Right ventricle myocardium superior (tissue), 1 donor: ENCODE results near the gene EFNB3. TPM values are rescaled to one million over a fixed set of nuclear protein-coding genes. Genes with fewer than 3 reads are reported as not detected.

ENCODE experiments used
- ATAC-seq: fragments of 200-7000 bp; cut with Tn5 transposase; one replicate; pipeline ENCODE4 v1.9.1; 2020; ENCODE audit warnings: mild to moderate bottlenecking; ENCODE audit not compliant: poor library complexity
- DNase-seq: peaks from one replicate; pipeline ENCODE4 v3.0.0-alpha.2; 2020
- intact Hi-C: fragments of 100-400 bp; cut with DNase I; formaldehyde crosslinking; loops from one replicate; pipeline ENCODE4 v1.11.2; 2022
- total RNA-seq: library from RNA; stranded (reverse); fragmentation: NEBNext Ultra II Directional; extraction: Animal tissue kit (Norgen Biotek cat#: 25700); gene quantifications from one replicate; pipeline ENCODE4 v1.2.1, GENCODE V29; 2021
- donor health status: DM: no; HTN: yes; CAD: no; lungs with severe emphysema.

EFNB3 gene
- total RNA-seq, 1 donor from 2014 or later: 0.13 TPM

DNA sequence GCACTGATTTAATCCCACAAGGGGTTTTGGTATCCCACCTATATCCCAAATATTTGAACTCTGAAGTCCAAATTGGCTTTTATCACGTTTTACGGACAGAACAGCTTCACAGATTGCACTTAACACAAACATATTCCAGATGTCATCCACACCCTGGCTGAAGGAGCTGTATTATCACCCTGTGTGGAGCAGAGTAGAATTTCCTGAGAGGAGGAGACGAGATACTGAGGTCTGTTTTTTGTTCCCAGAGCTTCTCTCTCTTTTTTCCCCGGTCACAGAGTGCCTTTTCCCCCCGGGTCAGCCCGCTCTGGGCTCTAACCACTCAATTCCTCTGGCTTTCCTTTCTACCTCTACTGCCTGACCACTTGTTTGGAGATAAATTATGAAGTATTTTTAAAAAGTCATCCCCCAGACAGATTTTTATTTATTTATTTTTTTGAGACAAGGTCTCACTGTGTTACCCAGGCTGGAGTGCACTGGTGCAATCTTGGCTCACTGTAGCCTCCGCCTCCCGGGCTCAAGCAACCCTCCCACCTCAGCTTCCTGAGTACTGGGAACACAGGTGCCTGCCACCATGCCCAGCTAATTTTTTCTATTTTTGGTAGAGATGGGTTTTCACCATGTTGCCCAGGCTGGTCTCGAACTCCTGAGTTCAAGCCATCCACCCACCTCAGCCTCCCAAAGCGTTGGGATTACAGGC is 43.2 kb downstream of the EFNB3 start:
- intact Hi-C loops: loop anchor here (10.0 kb wide), 1 partner anchor 247 kb away; no protein-coding TSS in a partner anchor
- DNase-seq (no peak), ATAC-seq (peak; percentile 49)

DNA sequence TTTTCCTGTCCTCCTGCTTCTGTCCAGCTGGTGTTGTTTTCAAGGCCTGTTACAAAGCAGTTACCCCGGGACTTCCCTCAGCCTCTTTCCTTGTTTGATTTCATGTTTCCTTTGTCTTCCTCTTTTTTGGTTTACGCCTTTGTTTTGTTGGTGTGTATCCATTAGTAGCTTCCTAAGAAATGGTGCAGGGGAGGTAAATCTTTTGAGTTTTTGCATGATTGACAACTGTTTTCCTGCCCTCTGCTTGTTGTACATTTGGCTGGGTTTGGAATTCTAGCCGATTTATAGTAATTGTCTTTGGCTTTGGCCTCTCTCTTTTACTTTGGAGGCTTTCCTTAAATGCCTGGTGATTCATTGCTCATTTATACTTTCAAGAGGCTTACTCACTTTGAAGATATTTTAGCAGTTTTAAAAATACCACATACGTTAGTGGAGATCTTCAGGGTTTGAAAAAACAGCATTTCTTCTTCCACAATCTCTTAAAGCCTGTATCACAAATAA is 45.4 kb downstream of the EFNB3 start:
- intact Hi-C loops: no loop called here
- DNase-seq (no peak), ATAC-seq (no peak)

DNA sequence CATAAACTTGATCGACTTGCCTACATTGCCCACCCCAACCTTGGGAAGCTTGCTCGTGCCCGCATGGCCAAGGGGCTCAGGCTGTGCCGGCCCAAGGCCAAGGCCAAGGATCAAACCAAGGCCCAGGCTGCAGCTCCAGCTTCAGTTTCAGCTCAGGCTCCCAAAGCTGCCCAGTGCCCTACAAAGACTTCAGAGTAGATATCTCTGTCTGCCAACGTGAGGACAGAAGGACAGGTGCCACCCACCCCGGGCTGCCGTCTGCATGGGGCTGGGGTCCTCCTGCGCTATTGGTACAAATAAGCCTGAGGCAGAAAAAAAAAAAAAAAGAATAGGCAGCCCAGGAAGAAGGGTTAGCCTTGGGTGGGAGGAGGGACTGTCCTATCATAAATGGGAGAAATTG is 49.7 kb downstream of the EFNB3 start:
- ATAC-seq: no peak
- no peak for DNase-seq

DNA sequence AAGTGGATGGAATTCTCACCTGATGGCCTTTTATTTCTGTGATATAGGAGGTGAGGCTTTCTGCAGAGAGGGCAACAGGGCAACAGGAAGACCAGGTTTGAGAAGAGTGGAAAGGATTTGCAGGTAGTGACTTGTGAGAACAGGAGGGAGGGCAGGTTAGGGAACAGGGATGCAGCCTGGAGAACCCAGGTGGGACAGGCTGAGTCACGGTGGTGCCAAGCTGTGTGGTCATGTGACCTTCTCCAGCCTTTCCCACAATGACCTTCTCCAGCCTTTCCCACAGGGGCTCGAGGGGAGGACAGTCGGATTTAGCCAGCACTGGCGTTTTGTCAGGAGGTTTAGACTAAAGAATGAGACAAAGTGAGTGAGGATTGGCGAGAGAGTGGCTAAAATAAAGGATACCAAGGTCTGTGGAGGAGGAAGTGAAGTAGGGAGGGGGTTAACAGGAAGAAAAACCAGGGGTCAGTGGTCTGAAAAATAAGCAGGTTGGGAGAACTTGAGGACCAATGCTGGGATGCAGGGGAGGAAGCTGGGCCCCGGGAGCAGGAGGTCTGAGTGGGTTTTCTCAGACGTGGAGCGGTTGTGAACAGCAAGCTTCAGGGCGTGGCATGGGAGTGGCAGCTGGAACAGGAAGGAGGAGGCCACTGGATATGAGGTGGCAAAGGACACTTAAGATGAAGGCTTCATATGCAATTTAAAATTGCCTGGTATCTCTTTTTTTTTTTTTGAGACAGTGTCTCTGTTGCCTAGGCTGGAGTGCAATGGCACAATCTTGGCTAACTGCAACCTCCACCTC is 50.3 kb downstream of the EFNB3 start:
- intact Hi-C loops: no loop called here
- ATAC-seq (no peak), DNase-seq (no peak)

More for the DNA sequence above, 49.7 kb downstream of the EFNB3 start:
- intact Hi-C loops: no loop called here

DNA sequence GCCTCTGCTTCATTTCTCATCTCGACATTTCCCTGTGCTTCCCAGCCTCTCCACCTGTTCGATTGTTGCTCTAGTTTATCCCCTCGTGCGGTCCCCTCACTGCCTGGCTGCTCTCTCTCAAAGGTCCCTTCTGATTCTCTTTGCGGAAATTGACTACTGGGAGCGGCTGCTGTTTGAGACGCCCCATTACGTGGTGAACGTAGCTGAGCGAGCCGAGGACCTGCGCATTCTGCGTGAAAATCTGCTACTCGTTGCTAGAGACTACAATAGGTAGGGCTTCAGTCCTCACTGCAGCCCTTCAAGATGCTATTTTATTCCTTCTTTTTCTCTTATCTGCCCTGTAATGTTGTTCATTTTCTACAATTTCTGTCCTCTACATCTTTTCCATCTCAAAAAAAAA is 52.0 kb downstream of the EFNB3 start:
- no peak for ATAC-seq
- intact Hi-C loops: no loop called here
- DNase-seq: no peak

Other genes starting within 250 kb of the EFNB3 start
- 60.3 TPM for gene ZBTB4, start 225.6 kb upstream of the EFNB3 start, total RNA-seq
- gene SLC35G6, start 223.8 kb upstream of the EFNB3 start, total RNA-seq: not detected
- gene POLR2A, start 220.8 kb upstream of the EFNB3 start, total RNA-seq: 32.9 TPM
- 34.6 TPM for gene TNFSF12, start 156.1 kb upstream of the EFNB3 start, total RNA-seq
- gene TNFSF13, start 146.5 kb upstream of the EFNB3 start, total RNA-seq: 8.3 TPM
- 30.8 TPM for gene SENP3, start 143.3 kb upstream of the EFNB3 start, total RNA-seq
- gene CD68, start 125.6 kb upstream of the EFNB3 start, total RNA-seq: 32.0 TPM
- 25.9 TPM for gene MPDU1, start 121.3 kb upstream of the EFNB3 start, total RNA-seq
- 0.91 TPM for gene SOX15, start 115.1 kb upstream of the EFNB3 start, total RNA-seq
- 101 TPM for gene FXR2, start 90.3 kb upstream of the EFNB3 start, total RNA-seq
- 80.0 TPM for gene SAT2, start 77.4 kb upstream of the EFNB3 start, total RNA-seq
- gene SHBG, start 75.1 kb upstream of the EFNB3 start, total RNA-seq: 0.54 TPM
- 3.1 TPM for gene ATP1B2, start 54.3 kb upstream of the EFNB3 start, total RNA-seq
- gene TP53, start 17.7 kb upstream of the EFNB3 start, total RNA-seq: 11.5 TPM
- 4.2 TPM for gene WRAP53, start 16.7 kb upstream of the EFNB3 start, total RNA-seq
- gene DNAH2, start 12.5 kb downstream of the EFNB3 start, total RNA-seq: not detected
- 27.9 TPM for gene KDM6B, start 129.0 kb downstream of the EFNB3 start, total RNA-seq
- 32.4 TPM for gene TMEM88, start 149.9 kb downstream of the EFNB3 start, total RNA-seq
- 101 TPM for gene NAA38, start 152.4 kb downstream of the EFNB3 start, total RNA-seq
- 24.2 TPM for gene CYB5D1, start 152.8 kb downstream of the EFNB3 start, total RNA-seq
- 13.7 TPM for gene CHD3, start 183.6 kb downstream of the EFNB3 start, total RNA-seq
- gene RNF227, start 211.1 kb downstream of the EFNB3 start, total RNA-seq: 0.78 TPM
- 0.38 TPM for gene KCNAB3, start 224.7 kb downstream of the EFNB3 start, total RNA-seq
- gene TRAPPC1, start 226.7 kb downstream of the EFNB3 start, total RNA-seq: 110 TPM
- gene CNTROB, start 227.0 kb downstream of the EFNB3 start, total RNA-seq: 8.8 TPM